Measurements from ENCODE around the gene CYB5R4. TPM values are rescaled to one million over a fixed set of nuclear protein-coding genes. Genes with fewer than 3 reads are reported as not detected.

The CYB5R4 gene
- total RNA-seq, 1 experiment from 2014 or later, result 24.0 TPM

DNA sequence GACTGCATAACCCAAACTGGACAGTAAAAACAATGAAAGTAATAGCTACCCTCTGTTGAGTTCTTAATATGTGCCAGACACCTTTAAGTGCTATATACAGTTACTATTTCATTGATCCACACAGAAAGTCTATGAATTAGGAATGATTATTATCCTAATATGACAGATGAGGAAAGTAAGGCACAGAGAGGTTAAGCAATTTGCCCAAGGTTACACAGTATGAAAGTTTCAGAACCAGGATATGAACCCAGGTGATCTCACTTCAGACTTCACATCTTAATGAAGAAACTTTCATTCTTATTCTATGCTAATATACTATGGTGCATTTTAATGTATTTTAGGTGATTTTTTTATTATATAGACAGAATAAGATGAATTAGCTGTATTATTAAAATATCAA is 46.9 kb upstream of the CYB5R4 start:
- no peak overlapping the region for H3K27ac ChIP-seq (ENCODE audit: low read depth, low read length)
- no peaks in the 10 kb centered on the region for H3K27me3 ChIP-seq (ENCODE audit: insufficient read depth, low read length)
- H3K9ac ChIP-seq (ENCODE audit: low read length), result no peak overlapping the region
- no peak for ATAC-seq
- H4K20me1 ChIP-seq (ENCODE audit: insufficient read depth), result no peaks in the 10 kb centered on the region
- H3K4me1 ChIP-seq (ENCODE audit: control insufficient read depth in 1 of 2, insufficient read depth in 2 of 2, low read length in 2 of 2), result peaks cover 8 to 13% of the 10 kb centered on the region in 2 experiments
- H3K4me2 ChIP-seq (ENCODE audit: low read length), result no peak overlapping the region
- ChIA-PET RAD21 (ENCODE audit: low non-redundant PET in 1 of 2, low total read pairs in 2 of 2, uncharacterized antibody in 2 of 2, unreplicated experiment in 2 of 2) (no interaction called here), CTCF (no interaction called here), POLR2A (no interaction called here)
- no TSS peak for BruUV-seq (replicated peaks)
- TF ChIP-seq, protein P1, sequence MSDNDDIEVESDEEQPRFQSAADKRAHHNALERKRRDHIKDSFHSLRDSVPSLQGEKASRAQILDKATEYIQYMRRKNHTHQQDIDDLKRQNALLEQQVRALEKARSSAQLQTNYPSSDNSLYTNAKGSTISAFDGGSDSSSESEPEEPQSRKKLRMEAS (IDR thresholded peaks at IDR 0.05), result no peak
- TF ChIP-seq EGR1 (IDR thresholded peaks at IDR 0.05; ENCODE audit: low read depth) (no peak), ZFX (IDR thresholded peaks at IDR 0.05) (no peak), JUND (IDR thresholded peaks at IDR 0.05) (no peak)
- TF ChIP-seq, protein P2, sequence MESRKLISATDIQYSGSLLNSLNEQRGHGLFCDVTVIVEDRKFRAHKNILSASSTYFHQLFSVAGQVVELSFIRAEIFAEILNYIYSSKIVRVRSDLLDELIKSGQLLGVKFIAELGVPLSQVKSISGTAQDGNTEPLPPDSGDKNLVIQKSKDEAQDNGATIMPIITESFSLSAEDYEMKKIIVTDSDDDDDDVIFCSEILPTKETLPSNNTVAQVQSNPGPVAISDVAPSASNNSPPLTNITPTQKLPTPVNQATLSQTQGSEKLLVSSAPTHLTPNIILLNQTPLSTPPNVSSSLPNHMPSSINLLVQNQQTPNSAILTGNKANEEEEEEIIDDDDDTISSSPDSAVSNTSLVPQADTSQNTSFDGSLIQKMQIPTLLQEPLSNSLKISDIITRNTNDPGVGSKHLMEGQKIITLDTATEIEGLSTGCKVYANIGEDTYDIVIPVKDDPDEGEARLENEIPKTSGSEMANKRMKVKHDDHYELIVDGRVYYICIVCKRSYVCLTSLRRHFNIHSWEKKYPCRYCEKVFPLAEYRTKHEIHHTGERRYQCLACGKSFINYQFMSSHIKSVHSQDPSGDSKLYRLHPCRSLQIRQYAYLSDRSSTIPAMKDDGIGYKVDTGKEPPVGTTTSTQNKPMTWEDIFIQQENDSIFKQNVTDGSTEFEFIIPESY (IDR thresholded peaks at IDR 0.05; ENCODE audit: extremely low read depth, insufficient replicate concordance, low read length), result no peak
- H2AFZ ChIP-seq (ENCODE audit: low read depth, low read length, poor library complexity, severe bottlenecking), result no peak overlapping the region
- DNase-seq (ENCODE audit: low read depth, low spot score), result no peak
- H3K36me3 ChIP-seq (ENCODE audit: control insufficient read depth in 1 of 2, insufficient read depth in 2 of 2, low read length in 2 of 2), result no peaks in the 10 kb centered on the region
- H3K79me2 ChIP-seq (ENCODE audit: insufficient read depth, low read length), result no peaks in the 10 kb centered on the region
- H3K9me3 ChIP-seq (ENCODE audit: control insufficient read depth in 1 of 2, insufficient read depth in 1 of 2, low read depth in 1 of 2, low read length in 2 of 2), result no peaks in the 10 kb centered on the region
- intact Hi-C loops (cut with micrococcal nuclease), result no loop called here
- H3K4me3 ChIP-seq (replicated peaks in 1 of 2; ENCODE audit: low read depth in 1 of 2, low read length in 2 of 2), result no peak overlapping the region
- H3K9me2 ChIP-seq (ENCODE audit: insufficient read depth), result no peaks in the 10 kb centered on the region

DNA sequence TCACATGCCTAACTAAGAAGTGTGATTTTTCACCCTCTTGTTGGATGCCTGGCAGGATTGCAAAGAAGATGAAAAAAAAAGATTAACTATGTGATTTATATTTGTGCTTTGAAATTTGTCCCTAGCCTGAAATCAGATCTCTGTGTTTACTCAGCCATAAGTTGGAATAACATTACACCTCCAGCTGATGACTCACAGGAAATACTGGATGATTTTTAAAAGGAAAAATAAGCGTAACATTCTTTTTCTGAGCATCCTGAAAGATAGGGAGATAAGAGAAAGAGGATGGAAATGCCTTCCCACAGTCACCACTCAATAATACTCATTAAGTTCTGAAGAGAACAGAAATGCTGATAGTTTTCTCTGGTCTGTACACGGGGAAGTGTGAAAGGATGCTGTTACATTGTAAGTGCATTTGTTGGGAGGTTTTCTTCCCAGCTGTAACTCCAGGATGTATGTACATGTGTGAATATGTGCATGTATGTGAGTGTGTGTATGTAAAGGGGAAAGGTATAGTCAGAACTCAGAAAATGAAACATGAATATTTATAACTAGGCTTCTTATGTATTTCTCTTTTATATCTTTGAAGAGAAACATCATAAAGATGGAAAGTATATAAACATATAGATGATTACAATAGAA is 43.7 kb upstream of the CYB5R4 start:
- DNase-seq (ENCODE audit: low read depth, low spot score), result no peak
- no peaks in the 10 kb centered on the region for H3K27me3 ChIP-seq (ENCODE audit: insufficient read depth, low read length)
- no peaks in the 10 kb centered on the region for H3K36me3 ChIP-seq (ENCODE audit: control insufficient read depth in 1 of 2, insufficient read depth in 2 of 2, low read length in 2 of 2)
- H3K9ac ChIP-seq (ENCODE audit: low read length), result no peak overlapping the region
- no peaks in the 10 kb centered on the region for H3K9me2 ChIP-seq (ENCODE audit: insufficient read depth)
- intact Hi-C loops (cut with micrococcal nuclease), result no loop called here
- H4K20me1 ChIP-seq (ENCODE audit: insufficient read depth), result no peaks in the 10 kb centered on the region
- TF ChIP-seq EZH2 (IDR thresholded peaks at IDR 0.05) (no peak), POLR2A (IDR thresholded peaks at IDR 0.05; ENCODE audit: borderline replicate concordance, extremely low read depth, insufficient read depth, insufficient read length) (no peak), SP1 (IDR thresholded peaks at IDR 0.05; ENCODE audit: low read depth) (peak; percentile 38; the same call in 1 of the 2 replicates), JUND (IDR thresholded peaks at IDR 0.05) (peak; percentile 54), EGR1 (IDR thresholded peaks at IDR 0.05; ENCODE audit: low read depth) (no peak), CEBPB (IDR thresholded peaks at IDR 0.05; ENCODE audit: low read depth) (0 out of 2 replicates have a peak, but pooled peaks have one; percentile 36), CBX3 (IDR thresholded peaks at IDR 0.05; ENCODE audit: low read depth) (no peak), TCF7L2 (IDR thresholded peaks at IDR 0.05; ENCODE audit: borderline replicate concordance, extremely low read depth, insufficient read depth, insufficient read length) (peak; percentile 57), SIN3A (IDR thresholded peaks at IDR 0.05; ENCODE audit: low read depth) (0 out of 2 replicates have a peak, but pooled peaks have one; percentile 30), FOSL1 (IDR thresholded peaks at IDR 0.05; ENCODE audit: low read depth) (peak; percentile 66)
- TF ChIP-seq, protein P3, sequence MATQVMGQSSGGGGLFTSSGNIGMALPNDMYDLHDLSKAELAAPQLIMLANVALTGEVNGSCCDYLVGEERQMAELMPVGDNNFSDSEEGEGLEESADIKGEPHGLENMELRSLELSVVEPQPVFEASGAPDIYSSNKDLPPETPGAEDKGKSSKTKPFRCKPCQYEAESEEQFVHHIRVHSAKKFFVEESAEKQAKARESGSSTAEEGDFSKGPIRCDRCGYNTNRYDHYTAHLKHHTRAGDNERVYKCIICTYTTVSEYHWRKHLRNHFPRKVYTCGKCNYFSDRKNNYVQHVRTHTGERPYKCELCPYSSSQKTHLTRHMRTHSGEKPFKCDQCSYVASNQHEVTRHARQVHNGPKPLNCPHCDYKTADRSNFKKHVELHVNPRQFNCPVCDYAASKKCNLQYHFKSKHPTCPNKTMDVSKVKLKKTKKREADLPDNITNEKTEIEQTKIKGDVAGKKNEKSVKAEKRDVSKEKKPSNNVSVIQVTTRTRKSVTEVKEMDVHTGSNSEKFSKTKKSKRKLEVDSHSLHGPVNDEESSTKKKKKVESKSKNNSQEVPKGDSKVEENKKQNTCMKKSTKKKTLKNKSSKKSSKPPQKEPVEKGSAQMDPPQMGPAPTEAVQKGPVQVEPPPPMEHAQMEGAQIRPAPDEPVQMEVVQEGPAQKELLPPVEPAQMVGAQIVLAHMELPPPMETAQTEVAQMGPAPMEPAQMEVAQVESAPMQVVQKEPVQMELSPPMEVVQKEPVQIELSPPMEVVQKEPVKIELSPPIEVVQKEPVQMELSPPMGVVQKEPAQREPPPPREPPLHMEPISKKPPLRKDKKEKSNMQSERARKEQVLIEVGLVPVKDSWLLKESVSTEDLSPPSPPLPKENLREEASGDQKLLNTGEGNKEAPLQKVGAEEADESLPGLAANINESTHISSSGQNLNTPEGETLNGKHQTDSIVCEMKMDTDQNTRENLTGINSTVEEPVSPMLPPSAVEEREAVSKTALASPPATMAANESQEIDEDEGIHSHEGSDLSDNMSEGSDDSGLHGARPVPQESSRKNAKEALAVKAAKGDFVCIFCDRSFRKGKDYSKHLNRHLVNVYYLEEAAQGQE (IDR thresholded peaks at IDR 0.05; ENCODE audit: low read depth), result no peak
- ChIA-PET CTCF (no interaction called here), POLR2A (no interaction called here), RAD21 (ENCODE audit: low non-redundant PET in 1 of 2, low total read pairs in 2 of 2, uncharacterized antibody in 2 of 2, unreplicated experiment in 2 of 2) (no interaction called here)
- H3K9me3 ChIP-seq (ENCODE audit: control insufficient read depth in 1 of 2, insufficient read depth in 1 of 2, low read depth in 1 of 2, low read length in 2 of 2), result no peaks in the 10 kb centered on the region
- ATAC-seq, result peak; percentile 46
- no peak overlapping the region for H3K27ac ChIP-seq (ENCODE audit: low read depth, low read length)
- H3K79me2 ChIP-seq (ENCODE audit: insufficient read depth, low read length), result no peaks in the 10 kb centered on the region
- peak overlapping the region; percentile 32 for H3K4me2 ChIP-seq (ENCODE audit: low read length)
- no peak overlapping the region for H2AFZ ChIP-seq (ENCODE audit: low read depth, low read length, poor library complexity, severe bottlenecking)
- no peak overlapping the region for H3K4me3 ChIP-seq (replicated peaks in 1 of 2; ENCODE audit: low read depth in 1 of 2, low read length in 2 of 2)
- BruUV-seq (replicated peaks), result no TSS peak
- H3K4me1 ChIP-seq (ENCODE audit: control insufficient read depth in 1 of 2, insufficient read depth in 2 of 2, low read length in 2 of 2), result peaks cover 8 to 13% of the 10 kb centered on the region in 2 experiments

Data from HCT116 (cell line).